H1 (cell line): ENCODE data around the gene WDR33. TPM values are rescaled to one million over a fixed set of nuclear protein-coding genes. Genes with fewer than 3 reads are reported as not detected.

Source experiments
- CTCF ChIA-PET: fragments of 300-600 bp; sonication (Branson Sonifier 250); formaldehyde crosslinking; loops from one replicate; lab custom pipeline; 2021; ENCODE audit not compliant: partially characterized antibody; lab: Charles Lee
- POLR2A ChIA-PET: fragments of 300-600 bp; sonication (Branson Sonifier 250); formaldehyde crosslinking; loops from one replicate; lab custom pipeline; 2021; ENCODE audit warnings: inconsistent platforms; ENCODE audit not compliant: partially characterized antibody; lab: Charles Lee
- DNase-seq, 2 experiments: peaks; one replicate each; pipeline versions ENCODE4 v3.0.0 to v3.0.0-alpha.2; 2010 to 2022; ENCODE audit warnings: low spot score in 2 of 2, low read depth in 1 of 2, mixed read lengths in 1 of 2
- FAIRE-seq: peaks from 2 replicates; lab custom pipeline; 2011; peaks lifted over from hg19 to GRCh38; lab: Jason Lieb, UNC
- H2AFZ ChIP-seq: 2 replicates; pipeline ENCODE4 v1.8.1; 2012; ENCODE audit warnings: low read length, inconsistent platforms
- H2AK5ac ChIP-seq: 2 replicates; pipeline ENCODE4 v1.6.1; 2013; ENCODE audit warnings: low read depth, low read length
- H2BK120ac ChIP-seq: replicated peaks from 2 replicates; pipeline ENCODE3; 2013; ENCODE audit warnings: low read depth, low read length, inconsistent platforms
- H2BK12ac ChIP-seq: 2 replicates; pipeline ENCODE4 v1.6.1; 2013; ENCODE audit warnings: low read depth, low read length
- H2BK15ac ChIP-seq: 2 replicates; pipeline ENCODE4 v1.6.1; 2013; ENCODE audit warnings: low read length
- H2BK20ac ChIP-seq: 2 replicates; pipeline ENCODE4 v1.6.1; 2013; ENCODE audit warnings: low read length
- H2BK5ac ChIP-seq: 2 replicates; pipeline ENCODE4 v1.6.1; 2013; ENCODE audit warnings: low read depth, low read length
- H3K14ac ChIP-seq: 2 replicates; pipeline ENCODE4 v1.6.1; 2013; ENCODE audit warnings: inconsistent platforms; ENCODE audit not compliant: insufficient read length
- H3K18ac ChIP-seq: 2 replicates; pipeline ENCODE4 v1.6.1; 2013; ENCODE audit warnings: low read length; ENCODE audit errors: extremely low read depth
- H3K23ac ChIP-seq: 2 replicates; pipeline ENCODE4 v1.6.1; 2013; ENCODE audit warnings: inconsistent platforms; ENCODE audit not compliant: insufficient read length
- H3K23me2 ChIP-seq: 2 replicates; pipeline ENCODE4 v1.6.1; 2013; ENCODE audit warnings: low read depth, low read length
- H3K27ac ChIP-seq: 2 replicates; pipeline ENCODE4 v1.6.1; 2011; ENCODE audit warnings: low read depth, low read length, inconsistent platforms
- H3K27me3 ChIP-seq, 4 experiments: replicated peaks in 1 of 4; 1 replicate in 1 of 4; 2 replicates in 3 of 4; pipeline versions ENCODE4 v1.6.1 to v1.8.1; 2011 to 2013; ENCODE audit warnings: low read length in 3 of 4, mild to moderate bottlenecking in 3 of 4, inconsistent platforms in 2 of 4, mixed read lengths in 2 of 4, moderate library complexity in 1 of 4; ENCODE audit not compliant: control insufficient read depth in 3 of 4, insufficient read depth in 3 of 4; ENCODE audit errors: extremely low read depth in 1 of 4
- H3K36me3 ChIP-seq, 4 experiments: 2 replicates each; pipeline versions ENCODE4 v1.6.1 to v1.8.1; 2011 to 2013; ENCODE audit warnings: mild to moderate bottlenecking in 4 of 4, low read length in 3 of 4, moderate library complexity in 2 of 4, control low read depth in 1 of 4, inconsistent platforms in 1 of 4; ENCODE audit not compliant: insufficient read depth in 4 of 4, control insufficient read depth in 2 of 4
- H3K4ac ChIP-seq: replicated peaks from 2 replicates; pipeline ENCODE3; 2013; ENCODE audit warnings: low read length, low read depth, mixed read lengths, inconsistent platforms; ENCODE audit not compliant: insufficient read length
- H3K4me1 ChIP-seq, 4 experiments: replicated peaks in 1 of 4; 1 replicate in 1 of 4; 2 replicates in 3 of 4; pipeline versions ENCODE4 v1.6.1 to v1.8.1; 2011 to 2013; ENCODE audit warnings: low read length in 3 of 4, inconsistent platforms in 2 of 4, mixed read lengths in 1 of 4; ENCODE audit not compliant: insufficient read depth in 4 of 4, control insufficient read depth in 3 of 4
- H3K4me2 ChIP-seq, 2 experiments: 2 replicates each; pipeline versions ENCODE4 v1.6.1 to v1.8.1; 2011 to 2013; ENCODE audit warnings: low read depth in 2 of 2, low read length in 2 of 2, control low read depth in 1 of 2, inconsistent platforms in 1 of 2, mild to moderate bottlenecking in 1 of 2; ENCODE audit not compliant: insufficient read depth in 1 of 2
- H3K4me3 ChIP-seq, 4 experiments: fragments of 200-600, 300-600 bp in 1 of 4; sonication (generic), shearing (Covaris generic), sonication (Bioruptor Twin) in 1 of 4; 2 replicates each; pipeline versions ENCODE4 v1.5.1 to v1.8.1; 2011 to 2016; ENCODE audit warnings: low read length in 4 of 4, low read depth in 3 of 4, control low read depth in 2 of 4, inconsistent platforms in 2 of 4, mild to moderate bottlenecking in 2 of 4, mixed read lengths in 1 of 4, moderate library complexity in 1 of 4; ENCODE audit not compliant: insufficient read depth in 2 of 4; ENCODE audit errors: extremely low read depth in 1 of 4
- H3K56ac ChIP-seq: replicated peaks from 2 replicates; pipeline ENCODE3; 2013; ENCODE audit warnings: low read depth, mild to moderate bottlenecking, mixed read lengths, low read length, inconsistent platforms; ENCODE audit not compliant: insufficient read length
- H3K79me1 ChIP-seq: 2 replicates; pipeline ENCODE4 v1.6.1; 2013; ENCODE audit warnings: low read depth, low read length, control low read depth
- H3K79me2 ChIP-seq, 2 experiments: 2 replicates each; pipeline versions ENCODE4 v1.6.1 to v1.8.1; 2012 to 2013; ENCODE audit warnings: low read length in 2 of 2, mild to moderate bottlenecking in 2 of 2, inconsistent platforms in 1 of 2; ENCODE audit not compliant: insufficient read depth in 2 of 2, control insufficient read depth in 1 of 2
- H3K9ac ChIP-seq, 4 experiments: replicated peaks in 1 of 4; 1 replicate in 1 of 4; 2 replicates in 3 of 4; pipeline versions ENCODE4 v1.6.1 to v1.8.1; 2011 to 2013; ENCODE audit warnings: low read depth in 3 of 4, low read length in 3 of 4, control low read depth in 2 of 4, mild to moderate bottlenecking in 2 of 4, moderate library complexity in 2 of 4, inconsistent platforms in 1 of 4; ENCODE audit errors: extremely low read depth in 1 of 4
- H3K9me3 ChIP-seq, 2 experiments: 2 replicates each; pipeline versions ENCODE4 v1.6.1 to v1.8.1; 2012 to 2013; ENCODE audit warnings: mild to moderate bottlenecking in 2 of 2, moderate library complexity in 2 of 2, control low read depth in 1 of 2, inconsistent platforms in 1 of 2, low read depth in 1 of 2, low read length in 1 of 2, mixed read lengths in 1 of 2; ENCODE audit not compliant: insufficient read depth in 2 of 2
- H4K20me1 ChIP-seq, 2 experiments: replicated peaks in 1 of 2; 2 replicates each; pipeline versions ENCODE3 to v1.8.1; 2011 to 2013; ENCODE audit warnings: inconsistent platforms in 2 of 2, low read length in 2 of 2, mild to moderate bottlenecking in 1 of 2; ENCODE audit not compliant: insufficient read depth in 2 of 2, control insufficient read depth in 1 of 2
- H4K5ac ChIP-seq: 2 replicates; pipeline ENCODE4 v1.6.1; 2013; ENCODE audit warnings: low read length, low read depth, mixed read lengths, inconsistent platforms; ENCODE audit not compliant: insufficient read length
- H4K8ac ChIP-seq: 2 replicates; pipeline ENCODE4 v1.8.0; 2013; ENCODE audit warnings: mild to moderate bottlenecking, moderate library complexity, low read length, inconsistent platforms; ENCODE audit not compliant: insufficient read depth; ENCODE audit errors: extremely low read depth
- H4K91ac ChIP-seq: replicated peaks from 2 replicates; pipeline ENCODE3; 2013; ENCODE audit warnings: low read length, mixed read lengths, inconsistent platforms; ENCODE audit not compliant: insufficient read length
- CTCF ChIP-seq, 3 experiments: IDR thresholded peaks; 1 replicate in 2 of 3; 2 replicates in 1 of 3; pipeline versions ENCODE4 v1.5.1 to v1.6.1; 2011; ENCODE audit warnings: low read length in 3 of 3, mild to moderate bottlenecking in 3 of 3, inconsistent platforms in 2 of 3, low read depth in 1 of 3, moderate library complexity in 1 of 3; ENCODE audit not compliant: insufficient read depth in 1 of 3; ENCODE audit errors: control extremely low read depth in 1 of 3
- WGBS, 2 experiments: shearing (Covaris generic) in 1 of 2; methylation state at CpG; one replicate each; pipeline versions ENCODE4 v1.1.6 to v1.1.7; 2013 to 2015; ENCODE audit warnings: low lambda C conversion rate in 2 of 2, mixed read lengths in 2 of 2, inconsistent platforms in 1 of 2, low coverage in 1 of 2, missing lambda C conversion rate in 1 of 2; ENCODE audit not compliant: insufficient replicate concordance in 2 of 2, insufficient coverage in 1 of 2, insufficient read length in 1 of 2; ENCODE audit errors: extremely low coverage in 1 of 2, missing lambda C conversion rate in 1 of 2; 5-methylcytosine and 5-hydroxymethylcytosine counted together
- polyA plus RNA-seq, 7 experiments: library from polyadenylated mRNA; depleted of rRNA in 3 of 7; stranded (reverse) in 5 of 7; unstranded in 2 of 7; fragments of >200 nt in 5 of 7; fragments of 200-250 nt in 2 of 7; gene quantifications; 1 replicate in 5 of 7; 2 replicates in 1 of 7; 4 replicates in 1 of 7; pipeline versions ENCODE4 v1.2.1 to v1.2.3, GENCODE V29; 2011 to 2013; ENCODE audit warnings: missing spikeins in 2 of 7, mixed read lengths in 2 of 7
- total RNA-seq: library from RNA; stranded (reverse); fragmentation: NEBNext Ultra II Directional; extraction: Animal tissue kit (Norgen Biotek cat#: 25700); gene quantifications from 2 replicates; pipeline ENCODE4 v1.2.1, GENCODE V29; 2021
- TF ChIP-seq, protein P1 (sequence below): IDR thresholded peaks from 2 replicates; pipeline ENCODE4 v1.6.1; 2012; ENCODE audit warnings: inconsistent platforms
- TF ChIP-seq, protein P2 (sequence below): IDR thresholded peaks from 2 replicates; pipeline ENCODE4 v1.6.1; 2012; ENCODE audit warnings: inconsistent platforms

The WDR33 gene
- total and polyA plus RNA-seq, 2 of the 8 experiments (the other 6 are each of a cell fraction or from before 2014, with no cell fraction given): 18.1 to 82.7 TPM

DNA sequence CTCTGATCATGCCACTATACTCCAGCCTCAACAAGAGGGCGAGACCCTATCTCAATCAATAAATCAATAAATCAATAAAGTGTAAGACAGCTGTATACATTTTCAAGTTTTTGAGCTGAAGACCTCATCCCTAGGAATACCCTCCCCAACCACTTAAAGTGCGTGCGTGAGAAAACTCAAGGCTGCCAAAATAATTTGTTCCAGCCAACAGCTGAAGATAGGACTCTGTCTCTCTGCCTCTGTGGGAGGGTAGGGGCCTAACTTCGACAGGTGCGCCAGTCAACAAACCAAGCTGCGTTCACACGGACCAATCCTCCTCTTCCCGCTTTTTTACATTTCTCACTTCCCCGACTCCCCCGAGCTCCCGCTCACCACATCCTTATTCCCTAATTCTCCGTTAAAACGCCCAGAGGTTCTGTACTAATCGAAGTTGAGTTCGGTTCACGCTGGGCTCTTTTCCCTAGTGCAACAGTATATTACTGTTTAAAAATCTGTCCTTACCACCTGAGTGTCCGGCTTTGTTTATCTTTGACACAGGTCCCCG lies 46.4 kb upstream of the WDR33 start:
- DNase-seq (no peak), FAIRE-seq (no peak)
- Histone ChIP-seq H3K18ac (peak overlapping the region; percentile 95; the same call in 1 of the 2 replicates), H3K4me3 (peak overlapping the region; percentile 65 to 88 (median 81)), H2BK12ac (no peak overlapping the region), H2AK5ac (no peak overlapping the region), H2BK5ac (peak overlapping the region; percentile 88), H3K56ac (no peak overlapping the region), H3K36me3 (peaks cover 0 to 8% (median 0%) of the 10 kb centered on the region in 4 experiments; a peak in 3 of 8 replicates), H3K9ac (peak overlapping the region; percentile 36 to 88 (median 87)), H3K4me2 (peak overlapping the region; percentile 66 to 92), H3K4ac (peak overlapping the region; percentile 15), H2AFZ (no peak overlapping the region), H3K79me2 (peaks cover 13 to 54% of the 10 kb centered on the region in 2 experiments), H2BK15ac (no peak overlapping the region), H3K23ac (no peak overlapping the region), H2BK20ac (no peak overlapping the region), H3K27ac (no peak overlapping the region), H4K91ac (no peak overlapping the region), H3K14ac (no peak overlapping the region), H3K9me3 (no peaks in the 10 kb centered on the region), H3K27me3 (no peaks in the 10 kb centered on the region), H4K8ac (no peak overlapping the region), H4K20me1 (peaks cover 2 to 14% of the 10 kb centered on the region in 2 experiments), H3K4me1 (peaks cover 3 to 10% (median 5%) of the 10 kb centered on the region in 4 experiments), H3K23me2 (peaks cover 6% of the 10 kb centered on the region; the same call in 1 of the 2 replicates)
- CTCF ChIA-PET: interaction anchor here (1.4 kb wide), 1 partner anchor 25 kb away, joined by 5 read pairs; no protein-coding TSS in a partner anchor
- 10% methylated on average over 18 of the region's 18 CpGs; no CpG with 5 or more reads in 1 of the 2 experiments for WGBS, 2 experiments
- POLR2A ChIA-PET: interaction anchor here (0.7 to 2.2 kb wide), 7 partner anchors 13 to 171 kb away, joined by 3 to 7 read pairs (median 4); partner anchors contain the start of genes SAP130 and WDR33
- TF ChIP-seq, protein P1, sequence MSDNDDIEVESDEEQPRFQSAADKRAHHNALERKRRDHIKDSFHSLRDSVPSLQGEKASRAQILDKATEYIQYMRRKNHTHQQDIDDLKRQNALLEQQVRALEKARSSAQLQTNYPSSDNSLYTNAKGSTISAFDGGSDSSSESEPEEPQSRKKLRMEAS: peak; percentile 60
- TF ChIP-seq CTCF (IDR thresholded peaks at IDR 0.05; ENCODE audit: control extremely low read depth in 1 of 3, insufficient read depth in 1 of 3, low read depth in 1 of 3, low read length in 3 of 3): no peak
- TF ChIP-seq, protein P2, sequence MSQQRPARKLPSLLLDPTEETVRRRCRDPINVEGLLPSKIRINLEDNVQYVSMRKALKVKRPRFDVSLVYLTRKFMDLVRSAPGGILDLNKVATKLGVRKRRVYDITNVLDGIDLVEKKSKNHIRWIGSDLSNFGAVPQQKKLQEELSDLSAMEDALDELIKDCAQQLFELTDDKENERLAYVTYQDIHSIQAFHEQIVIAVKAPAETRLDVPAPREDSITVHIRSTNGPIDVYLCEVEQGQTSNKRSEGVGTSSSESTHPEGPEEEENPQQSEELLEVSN: peak; percentile 85
- TF ChIP-seq, all 59 proteins: peak for 2
- Histone ChIP-seq H4K5ac (peak overlapping the region; percentile 77), H3K79me1 (peaks cover 14% of the 10 kb centered on the region), H2BK120ac (no peak overlapping the region)
